OCI-LY3 (cell line): Measurements from ENCODE around the gene RTN4RL1.

Experiments used
- H2AFZ ChIP-seq: fragments of 200-600, 300-600 bp; shearing (Covaris generic); 2 replicates; pipeline ENCODE4 v1.6.0; 2014; ENCODE audit warnings: antibody characterized with exemption, low read depth, low read length
- H3K27ac ChIP-seq: fragments of 200-600, 300-600 bp; sonication (generic); 2 replicates; pipeline ENCODE4 v1.5.1; 2014; ENCODE audit warnings: mild to moderate bottlenecking, low read length, moderate library complexity, mixed read lengths
- H3K27me3 ChIP-seq: fragments of 200-600, 300-600 bp; sonication (generic); 2 replicates; pipeline ENCODE4 v1.6.1; 2014; ENCODE audit warnings: low read depth, low read length, mixed read lengths
- H3K36me3 ChIP-seq: fragments of 200-600, 300-600 bp; sonication (generic); replicated peaks from 2 replicates; pipeline ENCODE3; 2014; ENCODE audit warnings: low read depth, low read length, mixed read lengths
- H3K4me1 ChIP-seq: fragments of 300-600, 200-600 bp; sonication (generic); 2 replicates; pipeline ENCODE4 v1.6.1; 2014; ENCODE audit warnings: low read length, mixed read lengths
- H3K4me2 ChIP-seq: fragments of 200-600, 300-600 bp; sonication (generic); 2 replicates; pipeline ENCODE4 v1.6.1; 2014; ENCODE audit warnings: low read length, mixed read lengths
- H3K4me3 ChIP-seq: fragments of 300-600, 200-600 bp; sonication (generic); 2 replicates; pipeline ENCODE4 v1.5.1; 2014; ENCODE audit warnings: antibody characterized with exemption, mild to moderate bottlenecking, low read length, moderate library complexity
- H3K79me2 ChIP-seq: fragments of 300-600, 200-600 bp; shearing (Covaris generic); 2 replicates; pipeline ENCODE4 v1.6.1; 2014; ENCODE audit warnings: mild to moderate bottlenecking, low read length, mixed read lengths
- H3K9ac ChIP-seq: fragments of 300-600, 200-600 bp; shearing (Covaris generic); 2 replicates; pipeline ENCODE4 v1.6.0; 2014; ENCODE audit warnings: mild to moderate bottlenecking, low read length, moderate library complexity
- H3K9me3 ChIP-seq: fragments of 200-600, 300-600 bp; shearing (Covaris generic); 2 replicates; pipeline ENCODE4 v1.6.1; 2014; ENCODE audit warnings: low read length, mixed read lengths; ENCODE audit not compliant: insufficient read depth
- H4K20me1 ChIP-seq: fragments of 200-600, 300-600 bp; sonication (generic); 2 replicates; pipeline ENCODE4 v1.6.1; 2016; ENCODE audit warnings: low read length, mixed read lengths; ENCODE audit not compliant: insufficient read depth
- EZH2phosphoT487 ChIP-seq: fragments of 200-600 bp; shearing (Covaris generic); IDR thresholded peaks from 2 replicates; pipeline ENCODE4 v1.6.1; 2018; ENCODE audit warnings: antibody characterized with exemption, mixed run types, low read depth
- TF ChIP-seq, protein P1 (sequence below): fragments of 200-600, 300-600 bp; sonication (generic); IDR thresholded peaks from 2 replicates; pipeline ENCODE4 v1.5.1; 2014; ENCODE audit warnings: antibody characterized with exemption, low read length, low read depth

Gene RTN4RL1

DNA sequence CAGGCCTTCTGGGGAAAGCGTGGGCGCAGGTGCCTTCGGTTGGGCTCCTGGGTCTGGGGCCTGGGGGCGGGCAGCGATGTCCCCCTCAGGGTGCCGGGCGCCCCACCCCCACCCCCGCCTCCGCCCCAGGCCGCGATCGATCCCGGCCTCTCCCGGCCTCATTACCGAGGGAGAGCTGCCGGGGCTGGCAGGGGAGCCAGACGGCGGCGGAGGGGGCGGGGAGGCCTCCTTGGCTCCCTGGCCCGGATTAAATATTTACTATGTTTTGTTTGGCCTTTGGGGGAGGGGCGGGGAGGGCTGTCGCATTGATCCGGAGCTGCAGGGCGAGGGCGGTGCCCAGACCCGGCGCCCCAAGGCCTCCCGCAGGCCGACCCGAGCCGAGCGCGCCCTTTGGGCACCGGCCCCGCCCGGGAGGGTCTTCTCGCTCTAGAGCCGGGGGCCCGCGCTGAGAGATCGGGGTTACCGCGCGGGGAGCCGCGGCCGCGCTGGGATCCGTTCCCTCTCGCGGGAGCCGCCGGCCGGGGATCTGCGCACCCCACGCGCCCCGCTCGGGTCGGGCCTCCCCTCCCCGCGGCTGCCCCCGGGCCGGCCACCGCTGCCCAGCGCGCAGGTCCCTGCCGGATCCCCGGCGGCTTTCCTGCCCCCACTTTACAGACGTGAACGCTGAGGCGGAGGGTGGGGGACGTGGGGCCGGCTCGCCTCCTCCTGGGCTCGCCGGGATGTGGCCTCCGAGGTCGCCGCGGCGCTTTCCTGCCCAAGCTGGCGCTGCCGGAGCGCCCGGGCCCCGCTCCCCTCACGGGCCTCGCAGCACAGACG, 27.0 kb downstream of the RTN4RL1 start:
- Histone ChIP-seq H3K27me3 (no peaks in the 10 kb centered on the region), H4K20me1 (no peaks in the 10 kb centered on the region), H3K4me1 (no peaks in the 10 kb centered on the region), H3K9me3 (no peaks in the 10 kb centered on the region), H3K9ac (no peak overlapping the region), H3K4me2 (no peak overlapping the region), H3K4me3 (no peak overlapping the region), H2AFZ (no peak overlapping the region), H3K36me3 (no peaks in the 10 kb centered on the region), H3K27ac (no peak overlapping the region), H3K79me2 (no peaks in the 10 kb centered on the region)
- no peak for TF ChIP-seq EZH2phosphoT487

- H3K36me3 ChIP-seq = no peaks in the 10 kb centered on the region
- no peak overlapping the region for H2AFZ ChIP-seq
- H3K4me2 ChIP-seq = no peak overlapping the region
- H3K79me2 ChIP-seq = no peaks in the 10 kb centered on the region
- no peak overlapping the region for H3K27ac ChIP-seq
- H3K4me1 ChIP-seq = no peaks in the 10 kb centered on the region
- H3K27me3 ChIP-seq = no peaks in the 10 kb centered on the region
- no peaks in the 10 kb centered on the region for H3K9me3 ChIP-seq
- TF ChIP-seq, protein P1, sequence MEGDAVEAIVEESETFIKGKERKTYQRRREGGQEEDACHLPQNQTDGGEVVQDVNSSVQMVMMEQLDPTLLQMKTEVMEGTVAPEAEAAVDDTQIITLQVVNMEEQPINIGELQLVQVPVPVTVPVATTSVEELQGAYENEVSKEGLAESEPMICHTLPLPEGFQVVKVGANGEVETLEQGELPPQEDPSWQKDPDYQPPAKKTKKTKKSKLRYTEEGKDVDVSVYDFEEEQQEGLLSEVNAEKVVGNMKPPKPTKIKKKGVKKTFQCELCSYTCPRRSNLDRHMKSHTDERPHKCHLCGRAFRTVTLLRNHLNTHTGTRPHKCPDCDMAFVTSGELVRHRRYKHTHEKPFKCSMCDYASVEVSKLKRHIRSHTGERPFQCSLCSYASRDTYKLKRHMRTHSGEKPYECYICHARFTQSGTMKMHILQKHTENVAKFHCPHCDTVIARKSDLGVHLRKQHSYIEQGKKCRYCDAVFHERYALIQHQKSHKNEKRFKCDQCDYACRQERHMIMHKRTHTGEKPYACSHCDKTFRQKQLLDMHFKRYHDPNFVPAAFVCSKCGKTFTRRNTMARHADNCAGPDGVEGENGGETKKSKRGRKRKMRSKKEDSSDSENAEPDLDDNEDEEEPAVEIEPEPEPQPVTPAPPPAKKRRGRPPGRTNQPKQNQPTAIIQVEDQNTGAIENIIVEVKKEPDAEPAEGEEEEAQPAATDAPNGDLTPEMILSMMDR = no peak
- TF ChIP-seq EZH2phosphoT487 = no peak
- no peaks in the 10 kb centered on the region for H4K20me1 ChIP-seq
- H3K4me3 ChIP-seq = no peak overlapping the region
- no peak overlapping the region for H3K9ac ChIP-seq
These were observed 27.7 kb downstream of the RTN4RL1 start for GRCh38 chr17:1997289-1997926.

- no peak overlapping the region for H3K27ac ChIP-seq
- H2AFZ ChIP-seq = no peak overlapping the region
- H3K4me3 ChIP-seq = no peak overlapping the region
These were observed 28.3 kb downstream of the RTN4RL1 start for GRCh38 chr17:1996800-1997288.

GRCh38 chr17:1995907-1996799, 29.0 kb downstream of the RTN4RL1 start:
- no peaks in the 10 kb centered on the region for H3K4me1 ChIP-seq
- no peak overlapping the region for H3K4me3 ChIP-seq
- no peak overlapping the region for H3K27ac ChIP-seq
- no peaks in the 10 kb centered on the region for H3K36me3 ChIP-seq
- no peak overlapping the region for H3K4me2 ChIP-seq
- no peaks in the 10 kb centered on the region for H3K9me3 ChIP-seq
- H3K27me3 ChIP-seq = no peaks in the 10 kb centered on the region
- TF ChIP-seq, protein P1 = no peak
- TF ChIP-seq EZH2phosphoT487 = no peak
- H2AFZ ChIP-seq = no peak overlapping the region
- no peaks in the 10 kb centered on the region for H4K20me1 ChIP-seq
- H3K9ac ChIP-seq = no peak overlapping the region
- H3K79me2 ChIP-seq = no peaks in the 10 kb centered on the region

More at GRCh38 chr17:1996800-1997288, 28.3 kb downstream of the RTN4RL1 start:
- no peak overlapping the region for H3K9ac ChIP-seq
- H3K27me3 ChIP-seq = no peaks in the 10 kb centered on the region
- no peaks in the 10 kb centered on the region for H4K20me1 ChIP-seq
- no peaks in the 10 kb centered on the region for H3K9me3 ChIP-seq
- H3K36me3 ChIP-seq = no peaks in the 10 kb centered on the region
- H3K4me1 ChIP-seq = no peaks in the 10 kb centered on the region
- H3K4me2 ChIP-seq = no peak overlapping the region
- no peak for TF ChIP-seq EZH2phosphoT487
- TF ChIP-seq, protein P1 = no peak
- no peaks in the 10 kb centered on the region for H3K79me2 ChIP-seq
